MCF 10A (cell line): ENCODE results near the gene NRG4. TPM values are rescaled to one million over a fixed set of nuclear protein-coding genes. Genes with fewer than 3 reads are reported as not detected.
"Not testable (repeated sequence)": the region's sequence is repeated elsewhere in the genome, so short reads cannot be mapped to it uniquely, and the experiment has no call there.

Source experiments
- BruUV-seq: library from RNA; stranded (reverse); fragments of 400-500 nt; replicated peaks from 2 replicates; lab custom pipeline; 2021; lab: Mats Ljungman, UMichigan
- CTCF ChIA-PET: fragments of 300-600 bp; sonication (Branson Sonifier 250); formaldehyde crosslinking; extraction: SDS; loops from one replicate; lab custom pipeline; 2021; ENCODE audit warnings: antibody characterized with exemption, inconsistent platforms; lab: Yijun Ruan, JAX
- POLR2A ChIA-PET: fragments of 300-600, 350-650 bp; sonication (Branson Sonifier 250); formaldehyde crosslinking; extraction: SDS; loops from one replicate; lab custom pipeline; 2020; ENCODE audit warnings: antibody characterized with exemption, inconsistent platforms; lab: Yijun Ruan, JAX
- DNase-seq: peaks from one replicate; pipeline ENCODE4 v3.0.0-alpha.2; 2018; ENCODE audit not compliant: unreplicated experiment
- H3K27ac Mint-ChIP-seq: one replicate; pipeline ENCODE4 v1.8.0; 2022; ENCODE audit warnings: mild to moderate bottlenecking, low read depth, mixed read lengths; ENCODE audit not compliant: unreplicated experiment
- H3K27me3 Mint-ChIP-seq: one replicate; pipeline ENCODE4 v1.8.0; 2022; ENCODE audit warnings: mixed read lengths; ENCODE audit not compliant: insufficient read depth, unreplicated experiment
- H3K36me3 Mint-ChIP-seq: one replicate; pipeline ENCODE4 v1.8.0; 2022; ENCODE audit warnings: mild to moderate bottlenecking, moderate library complexity, mixed read lengths; ENCODE audit not compliant: insufficient read depth, unreplicated experiment
- H3K4me1 Mint-ChIP-seq: one replicate; pipeline ENCODE4 v1.8.0; 2022; ENCODE audit warnings: mixed read lengths; ENCODE audit not compliant: insufficient read depth, unreplicated experiment
- H3K4me3 Mint-ChIP-seq: one replicate; pipeline ENCODE4 v1.8.0; 2022; ENCODE audit warnings: mild to moderate bottlenecking, moderate library complexity, mixed read lengths; ENCODE audit not compliant: unreplicated experiment
- H3K9me3 Mint-ChIP-seq: one replicate; pipeline ENCODE4 v1.8.0; 2022; ENCODE audit warnings: mixed read lengths; ENCODE audit not compliant: unreplicated experiment
- CTCF ChIP-seq: fragments of 200-600 bp; IDR thresholded peaks from one replicate; pipeline ENCODE4 v1.8.0; 2022; ENCODE audit warnings: antibody characterized with exemption, mild to moderate bottlenecking; ENCODE audit not compliant: unreplicated experiment
- intact Hi-C: fragments of 100-400 bp; cut with micrococcal nuclease; formaldehyde crosslinking; loops from 2 replicates; pipeline ENCODE4 v1.14.1; 2022
- total RNA-seq: library from RNA; stranded (reverse); gene quantifications from 2 replicates; pipeline ENCODE4 v1.2.3, GENCODE V29; 2022

NRG4 gene
- total RNA-seq, 1 experiment from 2014 or later = not detected

DNA sequence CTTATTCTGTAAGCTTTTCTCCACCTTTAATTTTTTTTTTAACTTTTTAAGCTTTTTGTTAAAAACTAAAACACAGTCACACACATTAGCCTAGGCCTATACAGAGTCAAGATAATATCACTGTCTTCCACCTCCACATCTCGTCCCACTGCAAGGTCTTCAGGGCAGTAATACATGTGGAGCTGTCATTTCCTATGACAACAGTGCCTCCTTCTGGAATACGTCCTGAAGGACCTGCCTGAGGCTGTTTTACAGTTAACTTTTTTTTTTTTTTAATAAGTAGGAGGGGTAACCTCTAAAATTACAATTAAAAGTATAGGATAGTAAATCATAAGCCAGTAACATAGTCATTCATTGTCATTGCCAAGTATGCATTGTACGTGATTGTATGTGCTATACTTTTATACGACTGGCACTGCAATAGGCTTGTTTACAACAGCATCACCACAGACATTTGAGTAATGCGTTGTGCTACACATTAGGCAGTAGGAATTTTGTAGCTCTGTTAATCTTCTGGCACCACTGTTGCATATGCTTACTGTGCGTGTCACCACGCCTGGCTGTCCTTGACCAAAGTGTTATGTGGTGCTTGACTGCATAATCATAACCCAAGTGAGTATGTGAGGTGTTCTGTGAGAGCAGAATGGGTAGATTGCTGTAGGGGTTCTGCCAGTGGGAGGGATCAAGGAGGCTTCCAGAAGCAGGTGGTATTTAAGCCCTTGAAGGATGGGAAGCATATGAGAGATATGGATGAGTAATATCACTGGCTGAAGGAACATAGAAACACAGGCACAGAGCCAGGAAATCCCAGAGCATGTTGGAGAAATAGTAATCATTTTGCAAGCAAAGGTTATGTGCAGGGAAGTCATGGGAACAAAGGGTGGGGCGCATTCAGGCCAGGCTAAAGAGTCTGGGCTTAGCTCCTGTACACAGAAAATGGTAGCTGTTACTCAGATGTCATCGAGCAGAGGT lies 90.2 kb downstream of the NRG4 start:
- Mint-ChIP-seq H3K36me3 (peaks cover 84% of the 10 kb centered on the region), H3K27ac (peak overlapping the region; percentile 95), H3K27me3 (no peaks in the 10 kb centered on the region), H3K9me3 (no peaks in the 10 kb centered on the region), H3K4me1 (peaks cover 30% of the 10 kb centered on the region), H3K4me3 (peak overlapping the region; percentile 59)
- CTCF ChIA-PET = interaction anchor here (0.5 to 5.0 kb wide), 30 partner anchors 9 to 1539 kb away, joined by 3 to 56 read pairs (median 4); a partner anchor contains a TSS
- POLR2A ChIA-PET = interaction anchor here (0.6 to 9.6 kb wide), 22 partner anchors 9 to 924 kb away, joined by 3 to 96 read pairs (median 4); partner anchors contain the start of gene FBXO22
- DNase-seq = peak; percentile 96
- BruUV-seq = no TSS peak
- intact Hi-C loops = loop anchor here (1.0 to 2.0 kb wide), 2 partner anchors 19 to 112 kb away; partner anchors contain the start of gene FBXO22
- TF ChIP-seq CTCF = peak; percentile 34

DNA sequence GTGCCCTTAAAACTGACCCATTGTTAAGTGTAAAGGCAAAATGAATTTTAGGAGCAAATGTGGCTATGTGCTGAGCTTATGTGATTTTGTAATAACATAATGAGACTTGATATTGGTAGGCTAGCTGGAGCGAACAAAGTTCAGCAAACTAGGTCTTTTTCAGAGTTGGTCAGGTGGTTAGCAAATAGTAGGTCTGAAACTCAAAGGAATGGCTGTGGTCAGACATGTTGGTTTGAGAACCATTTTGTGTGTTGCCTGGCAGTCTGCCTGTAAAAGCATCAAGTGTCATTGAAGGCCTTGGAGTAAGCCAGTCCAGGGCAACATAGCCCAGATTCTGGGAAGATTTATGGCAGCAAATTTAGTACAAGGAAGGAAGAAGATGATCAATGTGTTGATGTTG lies 92.1 kb downstream of the NRG4 start:
- ChIA-PET CTCF (interaction anchor here (0.6 to 1.5 kb wide), 4 partner anchors 13 to 726 kb away, joined by 3 to 7 read pairs (median 3); no protein-coding TSS in a partner anchor), POLR2A (interaction anchor here (1.0 to 9.6 kb wide), 3 partner anchors 15 to 187 kb away, joined by 3 to 96 read pairs (median 3); partner anchors contain the start of gene FBXO22)
- intact Hi-C loops = no loop called here
- H3K4me3 Mint-ChIP-seq = no peak overlapping the region
- no peak for DNase-seq
- peak overlapping the region; percentile 64 for H3K27ac Mint-ChIP-seq
- H3K4me1 Mint-ChIP-seq = peaks cover 30% of the 10 kb centered on the region
- TF ChIP-seq CTCF = no peak
- H3K36me3 Mint-ChIP-seq = peaks cover 87% of the 10 kb centered on the region
- no TSS peak for BruUV-seq
- H3K27me3 Mint-ChIP-seq = no peaks in the 10 kb centered on the region
- no peaks in the 10 kb centered on the region for H3K9me3 Mint-ChIP-seq

GRCh38 chr15:75918135-75918534 lies 94.1 kb downstream of the NRG4 start:
- POLR2A ChIA-PET = interaction anchor here (0.6 to 9.6 kb wide), 3 partner anchors 13 to 393 kb away, joined by 3 to 96 read pairs (median 3); partner anchors contain the start of genes ETFA and FBXO22
- TF ChIP-seq CTCF = no peak
- intact Hi-C loops = no loop called here
- DNase-seq = no peak
- Mint-ChIP-seq H3K27ac (no peak overlapping the region), H3K4me3 (no peak overlapping the region), H3K9me3 (no peaks in the 10 kb centered on the region), H3K36me3 (peaks cover 91% of the 10 kb centered on the region), H3K27me3 (no peaks in the 10 kb centered on the region), H3K4me1 (peaks cover 20% of the 10 kb centered on the region)
- CTCF ChIA-PET = interaction anchor here (0.6 kb wide), 1 partner anchor 198 kb away, joined by 3 read pairs; no protein-coding TSS in a partner anchor
- no TSS peak for BruUV-seq

DNA sequence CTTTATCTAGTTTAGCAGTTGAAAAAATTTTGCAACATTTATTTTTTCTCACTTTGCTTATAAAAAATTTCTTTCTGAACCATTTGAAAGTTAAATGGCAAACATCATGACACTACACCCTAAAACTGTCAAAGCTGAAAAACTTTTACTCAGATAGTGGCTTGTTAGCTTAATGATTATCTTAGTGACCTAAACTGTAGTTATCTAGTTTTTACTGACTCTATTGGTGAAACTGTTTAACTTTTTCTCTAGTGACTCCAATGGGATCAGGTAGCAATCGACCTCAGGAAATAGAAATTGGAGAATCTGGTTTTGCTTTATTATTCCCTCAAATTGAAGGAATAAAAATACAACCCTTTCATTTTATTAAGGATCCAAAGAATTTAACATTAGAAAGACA lies 95.2 kb downstream of the NRG4 start:
- no peaks in the 10 kb centered on the region for H3K27me3 Mint-ChIP-seq
- no peaks in the 10 kb centered on the region for H3K9me3 Mint-ChIP-seq
- intact Hi-C loops = no loop called here
- no peak for TF ChIP-seq CTCF
- no peak overlapping the region for H3K27ac Mint-ChIP-seq
- DNase-seq = no peak
- ChIA-PET CTCF (no interaction called here), POLR2A (interaction anchor here (0.7 to 9.6 kb wide), 2 partner anchors 12 to 44 kb away, joined by 3 to 96 read pairs; partner anchors contain the start of gene FBXO22)
- H3K4me3 Mint-ChIP-seq = no peak overlapping the region
- H3K4me1 Mint-ChIP-seq = peaks cover 10% of the 10 kb centered on the region
- H3K36me3 Mint-ChIP-seq = peaks cover 91% of the 10 kb centered on the region
- no TSS peak for BruUV-seq

GRCh38 chr15:75910355-75910754 lies 101.9 kb downstream of the NRG4 start:
- H3K36me3 Mint-ChIP-seq = peaks cover 83% of the 10 kb centered on the region
- H3K4me3 Mint-ChIP-seq, BruUV-seq, H3K27me3 Mint-ChIP-seq, intact Hi-C loops, H3K4me1 Mint-ChIP-seq, H3K27ac Mint-ChIP-seq, POLR2A ChIA-PET, DNase-seq, H3K9me3 Mint-ChIP-seq: not testable (repeated sequence)
- CTCF ChIA-PET = interaction anchor here (0.6 kb wide), 2 partner anchors 26 to 220 kb away, joined by 3 to 4 read pairs; no protein-coding TSS in a partner anchor
